Stomach (tissue), 4 donors: ENCODE results near the gene RANBP1.

ENCODE experiments used
- CTCF ChIP-seq, 7 experiments: fragments of 450-650 bp in 4 of 7; fragments of 200-600 bp in 3 of 7; sonication (generic) in 3 of 7; IDR thresholded peaks; one replicate each; pipeline ENCODE4 v1.5.1; 2016 to 2019; ENCODE audit warnings: antibody characterized with exemption in 7 of 7, control low read depth in 2 of 7, mild to moderate bottlenecking in 1 of 7
- EP300 ChIP-seq: sonication (generic); formaldehyde crosslinking; IDR thresholded peaks from one replicate; pipeline ENCODE4 v1.6.1; 2017; ENCODE audit warnings: antibody characterized with exemption
- POLR2A ChIP-seq, 4 donors: fragments of 450-650 bp; IDR thresholded peaks; one replicate each; pipeline ENCODE4 v1.6.1; 2016; ENCODE audit warnings: antibody characterized with exemption in 4 of 4, control low read depth in 2 of 4, mild to moderate bottlenecking in 1 of 4, moderate library complexity in 1 of 4

DNA sequence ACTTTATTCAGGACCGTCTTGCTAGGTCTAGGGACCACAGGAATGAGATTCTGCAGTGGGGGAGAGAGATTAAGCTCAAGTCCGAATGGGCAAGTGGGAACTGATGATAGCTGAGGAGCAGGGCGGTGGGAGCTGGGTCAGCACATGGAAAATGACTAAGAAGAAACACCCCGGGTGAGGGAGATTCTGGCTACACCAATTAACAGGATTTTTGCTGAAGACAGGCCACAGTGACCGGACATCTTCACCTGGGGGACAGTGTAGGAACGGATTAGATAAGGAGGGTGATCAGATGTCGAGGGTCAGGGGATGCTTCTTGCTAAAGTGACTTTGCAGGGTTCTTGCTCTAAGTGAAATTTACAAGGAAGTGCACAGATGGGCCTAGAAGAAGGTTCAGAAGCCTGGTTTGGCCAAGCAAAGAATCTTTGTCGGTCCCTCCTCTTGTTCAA, 44.4 kb upstream of the RANBP1 start:
- TF ChIP-seq CTCF (IDR thresholded peaks at IDR 0.05), result no peak
- TF ChIP-seq POLR2A (IDR thresholded peaks at IDR 0.05), result no peak
- no peak for TF ChIP-seq EP300
